Right renal pelvis (tissue), 4 donors: Measurements from ENCODE around the gene TCF15. TPM values are rescaled to one million over a fixed set of nuclear protein-coding genes. Genes with fewer than 3 reads are reported as not detected.
A peak's percentile ranks its signal among the peaks of the same experiment; 100 is the strongest.

Source experiments
- DNase-seq, 4 donors: peaks; one replicate each; pipeline ENCODE4 v3.0.0-alpha.2; 2013; ENCODE audit warnings: low read depth in 4 of 4, low spot score in 3 of 4, missing footprints in 1 of 4
- polyA plus RNA-seq, 4 donors: library from polyadenylated mRNA; unstranded; fragments of 120-200 nt; gene quantifications; one replicate each; pipeline ENCODE4 v1.2.1, GENCODE V29; 2013; ENCODE audit not compliant: insufficient read length in 4 of 4

Gene TCF15
- polyA plus RNA-seq, result 1 to 10 TPM in 3 of 4 donors, under 1 TPM in 1; 0.69 to 1.8 (median 1.1) TPM

GRCh38 chr20:610130-611046 is at the start of gene TCF15:
TSS of gene TCF15 (minus strand) at chr20:610309. CDS start at chr20:610237, 72 bp downstream.
- peak; percentile 51 to 61 (median 54) for DNase-seq

DNA sequence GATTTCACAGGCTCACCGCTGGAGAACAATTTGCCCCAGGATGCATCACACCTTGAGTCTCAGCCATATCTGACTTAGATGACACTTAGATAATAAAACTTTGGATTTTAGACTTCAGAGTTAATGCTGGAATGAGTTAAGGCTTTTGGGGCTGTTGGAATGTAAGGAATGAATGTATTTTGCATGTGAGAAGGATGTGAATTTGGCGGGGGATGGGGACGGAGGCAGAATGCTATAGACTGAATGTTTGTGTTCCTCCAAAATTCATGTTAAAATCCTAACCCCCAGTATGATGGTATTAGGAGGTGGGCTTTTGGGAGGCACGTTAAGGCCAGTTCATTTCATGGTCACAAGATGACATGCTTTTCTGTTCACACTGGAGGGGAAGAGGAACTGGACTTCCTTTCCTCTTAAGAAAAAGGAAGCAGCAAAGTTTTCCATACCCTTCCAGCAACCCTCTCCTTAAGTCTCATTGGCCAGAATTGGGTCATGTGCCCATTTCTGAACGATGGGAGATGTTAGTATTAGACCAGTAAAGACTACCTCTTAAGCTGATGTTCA is 48.7 kb upstream of the TCF15 start:
- DNase-seq, result no peak

GRCh38 chr20:658202-658601 is 48.1 kb upstream of the TCF15 start:
- DNase-seq, result no peak

GRCh38 chr20:655726-656624 is 45.9 kb upstream of the TCF15 start:
- no peak for DNase-seq

DNA sequence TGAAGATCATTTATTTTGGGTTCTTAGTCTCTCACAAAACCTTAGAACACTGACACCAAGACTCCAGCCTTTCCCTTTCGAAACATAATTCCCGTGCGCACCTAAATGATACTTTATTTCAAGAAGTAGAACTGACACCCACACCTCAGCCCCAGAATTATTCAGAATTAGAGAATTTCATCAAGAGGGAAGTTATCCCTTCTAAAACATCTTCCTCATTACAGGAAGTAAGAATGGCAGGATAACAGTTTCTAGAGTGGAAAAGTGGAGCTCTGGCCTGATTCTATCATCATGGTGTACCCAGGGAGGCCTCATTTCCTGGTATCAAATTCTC is 44.3 kb upstream of the TCF15 start:
- no peak for DNase-seq

- DNase-seq, result no peak
Measured at GRCh38 chr20:653590-654416, 43.7 kb upstream of the TCF15 start.

GRCh38 chr20:653110-653589 is 43.0 kb upstream of the TCF15 start, which contains the start of gene SRXN1:
TSS of gene SRXN1 (minus strand) at chr20:653200. CDS start at chr20:653185, 15 bp downstream.
- peak; percentile 45 to 72 (median 66) for DNase-seq

DNA sequence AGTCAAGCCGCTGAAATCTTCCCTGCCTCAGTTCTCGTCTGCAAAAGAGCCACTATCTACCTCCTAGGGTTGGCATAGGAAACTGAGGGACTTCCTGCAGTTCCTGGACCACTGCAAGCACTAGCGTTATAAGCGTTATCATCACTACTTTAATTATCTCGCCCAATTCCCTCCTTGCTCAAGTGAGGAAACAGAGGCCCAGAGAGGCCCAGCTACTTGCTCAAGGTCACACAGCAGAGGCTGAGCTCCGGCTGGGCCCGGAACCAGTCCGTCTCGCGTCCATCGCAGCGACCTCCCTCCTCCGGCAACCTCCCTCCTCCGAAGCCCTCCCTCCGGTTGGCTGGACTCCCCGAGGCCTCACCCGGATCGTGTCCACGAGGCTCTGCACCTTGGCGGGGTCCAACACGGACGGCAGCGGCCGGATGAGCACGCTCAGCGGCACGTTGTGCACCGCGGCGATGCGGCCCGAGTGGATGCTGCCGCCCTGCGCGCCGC is 42.6 kb upstream of the TCF15 start:
- no peak for DNase-seq

- DNase-seq, result no peak
Measured at GRCh38 chr20:651713-652614, 41.9 kb upstream of the TCF15 start.

GRCh38 chr20:650954-651353 is 40.8 kb upstream of the TCF15 start:
- no peak for DNase-seq

DNA sequence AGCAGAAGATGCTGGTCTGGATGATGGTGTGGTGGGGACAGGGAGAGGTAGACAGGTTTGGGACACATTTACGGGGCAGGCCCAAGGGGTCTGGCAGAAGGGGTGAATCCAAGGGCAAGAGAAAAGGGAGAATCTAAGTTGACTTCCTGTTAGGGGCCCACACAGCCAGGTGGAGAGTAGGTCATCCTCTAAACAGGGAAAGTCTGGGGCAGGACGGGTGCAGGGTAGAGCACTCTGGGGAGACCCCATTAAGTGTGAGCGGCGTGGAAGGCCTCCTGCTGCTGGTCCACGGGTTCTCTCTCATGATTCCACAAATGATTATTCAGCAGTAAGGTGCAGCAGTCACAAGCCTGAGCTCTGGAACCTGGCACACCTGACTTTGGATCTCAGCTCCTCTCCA is 40.2 kb upstream of the TCF15 start:
- DNase-seq, result no peak

- no peak for DNase-seq
Measured at GRCh38 chr20:647479-648019, 37.4 kb upstream of the TCF15 start.

GRCh38 chr20:646868-647233 is 36.7 kb upstream of the TCF15 start:
- no peak for DNase-seq

DNA sequence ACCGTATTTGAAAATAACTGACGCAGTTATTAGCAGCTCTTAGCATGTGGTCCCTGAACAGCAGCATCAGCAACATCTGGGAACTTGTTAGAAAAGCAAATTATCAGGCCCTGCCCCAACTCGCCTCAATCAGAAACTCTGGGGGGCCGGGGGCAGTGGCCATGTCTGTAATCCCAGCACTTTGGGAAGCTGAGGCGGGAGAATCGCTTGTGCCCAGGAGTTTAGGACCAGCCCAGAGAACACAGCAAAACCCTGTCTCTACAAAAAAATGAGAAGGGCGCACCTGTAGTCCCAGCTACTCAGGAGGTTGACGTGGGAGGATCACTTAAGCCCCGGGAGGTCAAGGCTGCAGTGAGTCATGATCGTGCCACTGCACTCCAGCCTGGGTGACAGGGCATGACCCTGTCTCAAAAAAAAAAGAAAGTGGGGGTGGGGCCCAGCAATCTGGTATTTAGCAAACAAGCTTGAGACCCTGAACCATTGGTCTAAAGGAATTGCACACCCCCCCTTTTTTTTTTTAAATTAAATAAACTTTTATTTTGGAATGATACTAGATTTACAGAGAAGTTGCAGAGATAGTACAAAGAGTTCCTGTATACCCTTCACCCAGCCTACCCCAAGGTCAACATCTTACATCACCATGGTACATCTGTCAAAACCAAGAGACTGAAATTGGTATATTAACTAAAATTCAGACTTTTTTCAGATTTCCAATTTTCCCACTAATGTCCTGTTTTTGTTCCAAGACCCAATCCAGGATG is 36.2 kb upstream of the TCF15 start:
- no peak for DNase-seq

DNA sequence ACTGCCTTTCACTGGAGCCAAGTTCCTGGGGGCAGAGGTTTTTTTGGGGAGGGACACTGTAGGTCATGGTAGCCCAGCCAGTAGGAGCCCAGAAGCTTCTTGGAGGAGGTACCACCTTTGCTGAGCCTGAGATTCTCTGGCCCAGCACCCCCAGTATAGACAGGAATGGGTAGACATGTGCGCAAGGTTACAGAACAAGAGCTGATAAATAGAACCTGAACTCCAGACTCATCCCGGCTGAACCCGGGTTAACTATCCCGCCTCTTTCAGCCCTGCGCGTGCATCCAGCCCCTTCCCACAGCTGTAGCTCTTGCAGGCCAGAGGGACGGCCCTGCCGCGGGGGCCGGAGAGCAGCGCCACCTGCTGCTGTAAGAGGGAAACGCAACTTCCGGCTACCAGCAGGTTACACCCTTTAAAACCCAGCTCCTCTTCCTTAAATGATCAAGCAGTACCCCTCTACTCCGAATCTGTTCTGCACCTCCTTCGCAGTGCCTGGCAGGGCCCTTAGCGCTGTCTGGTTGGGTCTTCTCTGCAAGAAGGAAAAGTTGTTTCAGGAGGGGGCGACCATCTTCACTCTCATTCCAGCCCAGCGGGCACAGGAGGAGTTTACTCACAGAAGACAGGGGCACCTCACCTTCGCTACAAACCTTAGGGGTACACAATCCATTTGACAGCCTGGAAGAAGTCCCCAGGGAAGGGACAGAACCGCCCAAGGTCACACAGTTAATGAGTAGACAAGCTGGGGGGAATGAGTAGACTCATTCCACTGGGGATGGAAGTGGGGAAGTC is 35.4 kb upstream of the TCF15 start:
- DNase-seq, result peak in 3 of 4 donors; percentile 51 to 67 (median 55)

- DNase-seq, result no peak
Measured at GRCh38 chr20:644692-645317, 34.7 kb upstream of the TCF15 start.
